ENCODE results near the gene ODF4.
A peak's percentile ranks its signal among the peaks of the same experiment; 100 is the strongest.

ODF4 gene, protein sequence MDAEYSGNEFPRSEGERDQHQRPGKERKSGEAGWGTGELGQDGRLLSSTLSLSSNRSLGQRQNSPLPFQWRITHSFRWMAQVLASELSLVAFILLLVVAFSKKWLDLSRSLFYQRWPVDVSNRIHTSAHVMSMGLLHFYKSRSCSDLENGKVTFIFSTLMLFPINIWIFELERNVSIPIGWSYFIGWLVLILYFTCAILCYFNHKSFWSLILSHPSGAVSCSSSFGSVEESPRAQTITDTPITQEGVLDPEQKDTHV

DNA sequence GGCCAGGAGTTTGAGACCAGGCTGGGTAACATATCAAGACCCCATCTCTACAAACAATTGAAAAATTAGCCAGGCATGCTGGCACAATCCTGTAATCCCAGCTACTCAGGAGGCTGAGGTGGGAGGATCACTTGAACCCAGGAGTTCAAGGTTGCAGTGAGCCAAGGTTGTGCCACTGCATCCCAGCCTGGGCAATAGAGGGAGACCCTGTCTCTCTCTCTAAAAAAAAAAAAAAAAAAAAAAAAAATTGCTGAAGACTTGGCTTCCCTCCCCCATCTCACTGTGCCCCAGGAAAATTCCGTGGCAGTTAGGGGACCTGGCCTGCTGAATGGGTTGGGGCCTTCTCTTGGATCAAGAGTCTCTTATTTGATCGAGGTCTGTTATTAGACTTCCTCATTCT lies at the start of gene ODF4:
TSS of gene ODF4 (plus strand) at position 301 of the 400 bp plus-strand sequence. CDS start 212 bp downstream, outside the sequence.
- DNase-seq: no peak

DNA sequence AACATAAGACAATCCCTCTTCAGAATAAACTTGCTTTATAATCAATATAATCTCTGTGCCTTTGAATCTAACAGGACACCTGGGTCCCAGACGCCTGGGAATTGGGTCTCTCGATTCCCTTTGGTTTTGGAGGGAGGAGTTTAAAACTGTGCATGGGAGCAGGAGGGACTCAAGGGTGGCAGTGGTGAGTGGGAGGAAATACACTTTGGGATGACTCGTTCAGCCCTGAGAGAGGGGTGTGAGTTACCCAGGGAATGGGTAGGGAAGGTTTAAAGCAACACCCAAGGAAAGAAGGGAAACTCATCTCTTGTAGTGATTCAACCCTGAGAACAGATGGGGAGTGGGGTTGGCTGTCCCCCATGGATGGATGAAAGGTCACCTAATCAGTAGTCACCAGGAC lies 49.6 kb upstream of the ODF4 start:
- no peak for DNase-seq

DNA sequence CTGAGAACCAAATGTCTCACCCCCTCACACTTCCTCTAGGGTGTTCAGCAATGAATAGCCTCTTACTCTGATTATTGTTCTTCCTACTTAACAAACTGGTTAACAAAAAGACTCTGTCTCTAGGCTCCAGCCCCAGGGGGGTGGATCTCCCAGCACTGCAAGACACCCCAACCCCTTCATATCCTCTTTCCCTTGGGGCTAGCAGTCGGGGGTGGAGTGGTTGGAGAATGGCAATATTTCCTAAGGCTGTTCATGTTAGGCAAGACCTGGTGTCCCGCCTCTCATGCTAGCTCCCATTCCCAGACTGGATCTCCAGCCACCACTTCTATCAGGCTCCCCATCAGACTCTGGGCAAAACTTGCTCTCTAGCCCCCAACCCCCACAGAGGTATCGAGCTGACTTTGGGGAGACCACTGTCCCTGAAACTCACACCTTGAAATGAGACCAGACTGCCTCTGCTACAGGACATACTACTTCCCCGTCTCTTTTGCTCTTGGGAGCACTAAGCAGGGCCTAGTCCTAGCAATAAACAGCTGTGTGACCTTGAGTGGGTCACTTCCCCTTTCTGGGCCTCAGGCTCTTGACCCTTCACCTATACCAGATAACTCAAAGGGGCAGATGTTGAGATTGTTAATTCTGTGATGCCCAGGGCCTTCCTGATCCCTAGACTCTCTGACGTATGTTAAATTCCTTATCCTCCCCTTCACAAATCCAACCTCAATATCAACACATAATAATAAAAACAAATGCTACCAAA lies 46.8 kb upstream of the ODF4 start:
- DNase-seq: no peak

DNA sequence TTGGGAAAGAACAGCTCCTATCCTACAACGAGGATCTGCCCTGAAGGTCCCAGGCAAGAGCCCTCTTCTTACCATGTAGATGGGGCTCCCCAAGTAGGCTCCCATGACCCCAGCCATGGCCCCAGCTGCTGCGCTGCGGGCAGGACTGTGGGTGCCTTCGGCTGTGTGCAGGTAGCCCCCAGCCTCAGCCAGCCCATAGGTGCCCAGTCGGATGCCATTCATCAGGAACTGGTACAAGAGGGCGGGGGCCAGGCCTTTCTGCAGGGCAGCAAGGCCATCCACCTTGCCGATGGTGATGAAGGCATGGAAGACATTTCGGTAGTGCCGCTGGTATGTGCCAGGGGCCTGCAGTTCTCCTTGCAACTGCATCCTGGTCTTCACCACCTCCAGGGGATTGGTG lies 45.3 kb upstream of the ODF4 start:
- no peak for DNase-seq

DNA sequence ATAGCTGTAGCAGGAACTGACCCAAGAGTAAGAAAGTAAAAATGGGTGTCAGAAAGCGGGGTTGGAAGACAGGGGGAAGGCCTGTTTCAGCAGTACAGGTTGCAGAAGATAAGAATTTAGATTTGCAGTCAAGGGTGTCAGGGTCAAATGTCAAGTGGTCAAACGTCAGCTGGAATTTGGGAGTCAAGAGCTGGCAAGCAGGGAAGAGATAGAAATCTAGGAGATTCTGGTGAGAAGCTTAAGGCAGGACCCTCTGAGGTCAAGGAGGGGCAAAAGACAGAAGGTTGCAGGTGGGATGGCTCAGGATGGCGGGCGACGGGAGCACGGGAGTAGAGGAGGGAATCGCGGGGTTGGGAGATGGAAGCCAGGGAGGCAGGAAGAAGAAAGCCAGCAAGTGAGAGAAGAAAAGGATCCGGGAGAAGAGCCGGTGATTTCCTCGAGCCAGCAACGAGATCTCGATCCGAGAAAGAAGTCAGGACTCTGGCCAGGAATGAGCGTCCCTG lies 44.8 kb upstream of the ODF4 start:
- no peak for DNase-seq

DNA sequence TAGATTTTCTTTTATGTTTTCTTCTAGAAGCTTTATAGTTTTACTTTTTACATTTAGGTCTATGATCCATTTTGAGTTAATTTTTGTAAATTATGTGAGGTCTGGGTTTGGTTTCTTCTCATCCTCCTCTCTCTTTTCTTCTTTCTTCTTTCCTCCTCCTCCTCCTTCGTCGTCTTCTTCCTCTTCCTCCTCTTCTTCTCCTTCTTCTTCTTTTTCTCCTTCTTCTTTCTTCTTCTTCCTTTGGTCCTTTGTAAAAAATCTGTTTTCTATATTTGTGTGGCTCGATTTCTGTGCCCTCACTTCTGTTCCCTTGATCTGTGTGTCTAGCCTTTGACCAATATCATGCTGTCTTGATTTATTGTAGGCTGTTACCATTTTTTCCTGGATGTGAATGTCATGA lies 39.4 kb upstream of the ODF4 start:
- no peak for DNase-seq

DNA sequence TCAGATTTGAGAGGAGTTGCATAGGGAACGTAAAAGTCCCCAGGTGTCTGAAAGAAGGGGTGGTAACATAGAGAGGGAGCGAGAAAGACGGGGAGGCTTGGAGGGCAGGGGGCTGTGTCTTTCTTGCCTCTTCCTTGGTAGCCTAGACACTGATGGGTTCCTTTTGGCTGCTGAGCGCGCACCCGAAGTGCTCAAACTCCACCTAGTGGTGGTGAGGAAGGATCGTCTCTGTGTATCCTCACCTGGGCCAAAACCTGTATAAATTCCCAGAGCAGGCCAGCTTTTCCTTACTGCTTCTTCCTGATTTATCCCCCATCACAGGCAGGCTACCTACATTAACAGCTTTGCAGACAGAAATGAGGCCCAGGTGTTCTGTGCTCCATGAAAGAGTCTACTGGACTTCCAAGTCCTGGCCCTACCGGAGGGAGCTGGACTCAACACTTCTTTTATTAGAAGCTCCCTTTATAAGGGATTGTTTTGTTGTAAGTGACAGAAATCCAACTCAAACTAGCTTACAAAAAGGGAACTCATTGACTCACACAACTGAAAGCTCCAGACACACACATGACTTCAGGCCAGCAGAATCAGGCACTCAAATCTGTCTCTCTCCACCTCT lies 38.9 kb upstream of the ODF4 start:
- DNase-seq: peak; percentile 82 to 83

DNA sequence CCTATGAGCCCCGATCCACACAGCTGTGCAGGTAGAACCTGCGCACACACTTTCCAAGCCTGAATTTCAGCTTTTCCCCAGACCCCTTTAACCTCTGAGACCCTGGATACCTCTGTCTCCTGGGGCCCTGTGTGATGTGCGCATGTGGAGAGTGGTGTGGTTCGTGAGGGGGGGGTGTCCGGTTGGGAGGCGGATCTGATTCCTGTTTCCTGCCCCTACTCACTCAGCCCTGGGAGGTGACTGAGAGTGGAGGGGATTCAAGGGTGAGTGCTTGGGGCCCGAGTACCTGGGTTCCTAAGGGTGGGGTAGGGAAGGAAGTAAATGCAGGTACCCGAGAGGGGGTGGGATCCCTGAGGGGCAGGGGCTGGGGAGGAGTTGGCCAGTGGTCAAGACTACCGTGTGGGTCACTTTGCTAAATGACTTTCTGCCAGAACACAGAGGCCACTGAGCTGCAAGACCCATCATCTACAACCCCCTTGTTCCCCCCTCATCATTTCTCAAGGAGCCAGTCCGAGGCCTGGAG lies 29.0 kb upstream of the ODF4 start:
- DNase-seq: no peak

DNA sequence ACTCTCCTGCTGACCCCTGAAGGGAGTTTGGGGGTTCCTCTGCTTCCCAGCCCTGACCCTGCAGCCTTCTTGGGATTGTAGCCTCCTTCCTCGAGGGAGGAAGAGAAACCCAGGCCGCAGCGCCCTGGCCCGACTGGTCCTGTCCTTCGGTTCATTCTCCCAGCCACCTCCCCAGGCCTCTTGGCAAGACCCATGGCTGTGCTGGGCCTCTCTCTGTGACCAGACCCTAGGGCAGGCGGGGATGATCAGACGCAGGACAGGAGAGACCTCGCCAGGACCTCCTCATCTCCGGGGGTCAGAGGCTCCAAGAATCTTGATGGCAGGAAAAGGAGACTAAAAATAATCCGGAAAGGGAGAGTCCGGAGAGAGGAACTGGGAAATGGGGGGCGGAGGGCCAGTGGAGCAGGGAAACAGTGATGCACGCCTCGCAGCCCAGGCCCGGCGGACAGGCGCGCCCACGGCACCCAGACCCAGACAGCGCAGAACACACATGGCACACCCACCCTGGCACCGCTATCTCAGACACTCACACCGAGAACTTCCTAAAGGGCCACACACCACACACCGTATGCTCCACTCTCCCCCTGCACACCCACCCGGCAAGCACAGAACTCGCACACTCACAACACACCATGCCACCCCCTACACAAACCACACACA lies 28.4 kb upstream of the ODF4 start:
- DNase-seq: no peak

DNA sequence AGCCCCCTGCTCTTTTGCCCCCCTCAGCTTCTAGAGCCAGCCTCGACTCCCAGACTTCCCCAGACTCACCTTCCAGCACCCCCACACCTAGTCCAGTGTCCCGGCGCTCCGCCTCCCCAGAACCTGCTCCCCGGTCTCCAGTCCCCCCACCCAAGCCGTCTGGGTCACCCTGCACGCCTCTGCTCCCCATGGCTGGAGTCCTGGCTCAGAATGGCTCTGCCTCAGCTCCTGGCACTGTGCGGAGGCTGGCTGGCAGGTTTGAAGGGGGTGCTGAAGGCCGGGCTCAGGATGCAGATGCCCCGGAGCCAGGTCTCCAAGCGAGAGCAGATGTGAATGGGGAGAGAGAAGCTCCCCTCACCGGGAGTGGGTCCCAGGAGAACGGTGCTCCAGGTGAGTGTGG lies 27.4 kb upstream of the ODF4 start:
- no peak for DNase-seq

DNA sequence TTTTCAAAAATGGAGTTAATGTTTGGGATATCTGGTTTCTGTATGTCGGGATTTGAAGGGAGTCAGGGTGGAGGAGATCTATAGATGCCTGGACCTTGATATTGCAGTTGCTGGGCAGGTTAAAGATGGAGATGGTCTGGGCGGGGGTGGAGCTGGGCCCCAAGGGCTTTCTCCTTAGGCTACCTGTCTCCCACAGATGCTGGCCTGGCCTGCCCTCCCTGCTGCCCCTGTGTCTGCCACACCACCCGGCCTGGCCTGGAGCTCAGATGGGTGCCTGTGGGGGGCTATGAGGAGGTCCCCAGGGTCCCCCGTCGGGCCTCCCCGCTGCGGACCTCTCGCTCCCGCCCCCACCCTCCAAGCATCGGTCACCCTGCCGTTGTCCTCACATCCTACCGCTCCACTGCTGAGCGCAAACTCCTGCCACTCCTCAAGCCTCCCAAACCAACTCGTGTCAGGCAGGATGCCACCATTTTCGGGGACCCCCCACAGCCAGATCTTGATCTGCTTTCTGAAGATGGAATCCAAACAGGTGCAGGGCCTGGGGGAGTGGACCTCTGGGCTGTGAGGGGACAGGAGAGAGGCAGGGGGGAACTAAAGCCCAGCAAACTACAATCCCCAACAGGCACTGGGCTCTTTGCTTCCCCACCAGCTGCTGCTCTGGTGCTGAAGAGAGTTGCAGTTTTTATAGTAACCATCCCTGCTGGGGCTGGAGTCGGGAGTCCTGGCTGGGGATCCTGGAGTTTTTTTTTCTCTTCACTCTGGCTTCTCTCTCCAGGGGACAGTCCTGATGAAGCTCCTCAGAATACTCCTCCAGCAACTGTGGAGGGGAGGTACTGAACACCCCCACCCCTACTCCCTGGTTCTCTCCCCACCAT lies 26.7 kb upstream of the ODF4 start:
- DNase-seq: no peak

DNA sequence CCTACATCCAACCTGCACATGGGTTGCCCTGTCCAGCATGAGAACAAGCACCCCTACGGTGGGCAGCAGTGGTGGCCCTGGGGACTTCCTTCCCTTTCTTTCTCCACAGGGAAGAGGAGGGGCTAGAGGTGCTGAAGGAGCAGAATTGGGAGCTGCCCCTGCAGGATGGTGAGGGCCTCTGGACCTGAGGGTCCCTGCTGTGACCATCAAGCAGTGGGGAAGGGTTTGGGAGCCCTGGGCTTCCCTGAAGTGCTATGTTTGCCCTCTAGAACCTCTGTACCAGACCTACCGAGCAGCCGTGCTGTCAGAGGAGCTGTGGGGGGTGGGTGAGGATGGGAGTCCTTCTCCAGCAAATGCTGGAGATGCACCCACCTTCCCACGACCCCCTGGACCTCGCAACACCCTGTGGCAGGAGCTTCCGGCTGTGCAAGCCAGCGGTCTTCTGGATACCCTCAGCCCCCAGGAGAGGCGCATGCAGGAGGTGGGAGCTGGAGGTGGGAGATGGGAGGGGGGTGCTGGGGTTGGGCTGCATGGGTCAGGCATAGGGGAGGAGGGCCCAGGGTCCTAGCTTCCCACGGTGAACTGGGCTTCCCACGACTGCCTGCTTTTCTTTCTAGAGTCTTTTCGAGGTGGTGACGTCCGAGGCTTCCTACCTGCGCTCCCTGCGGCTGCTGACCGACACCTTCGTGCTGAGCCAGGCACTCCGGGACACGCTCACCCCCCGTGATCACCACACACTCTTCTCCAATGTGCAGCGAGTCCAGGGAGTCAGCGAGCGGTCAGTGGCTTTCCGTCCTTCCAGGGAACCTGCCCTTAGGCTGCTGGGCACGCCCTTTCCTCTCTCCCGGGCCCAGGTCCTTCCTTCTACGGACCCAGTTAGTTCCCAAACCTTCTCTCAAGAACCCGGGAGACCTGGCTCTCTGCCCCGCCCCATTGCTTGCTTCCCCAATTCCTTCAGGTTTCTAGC lies 24.6 kb upstream of the ODF4 start:
- DNase-seq: no peak

DNA sequence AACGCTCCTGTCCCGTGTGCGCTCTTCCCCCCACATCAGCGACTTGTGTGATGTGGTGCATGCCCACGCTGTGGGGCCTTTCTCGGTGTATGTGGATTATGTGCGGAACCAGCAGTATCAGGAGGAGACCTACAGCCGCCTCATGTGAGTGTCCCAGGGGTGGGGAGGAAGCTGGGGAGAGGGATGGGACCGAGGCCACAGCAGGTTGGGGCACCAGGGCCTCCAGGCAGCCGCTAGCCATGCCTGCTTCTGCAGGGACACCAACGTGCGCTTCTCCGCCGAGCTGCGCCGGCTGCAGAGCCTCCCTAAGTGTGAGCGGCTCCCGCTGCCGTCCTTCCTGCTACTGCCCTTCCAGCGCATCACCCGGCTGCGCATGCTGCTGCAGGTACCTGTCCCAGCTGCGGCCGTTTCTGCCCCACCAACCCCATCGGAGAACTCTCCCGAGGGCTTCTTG lies 23.8 kb upstream of the ODF4 start:
- no peak for DNase-seq

DNA sequence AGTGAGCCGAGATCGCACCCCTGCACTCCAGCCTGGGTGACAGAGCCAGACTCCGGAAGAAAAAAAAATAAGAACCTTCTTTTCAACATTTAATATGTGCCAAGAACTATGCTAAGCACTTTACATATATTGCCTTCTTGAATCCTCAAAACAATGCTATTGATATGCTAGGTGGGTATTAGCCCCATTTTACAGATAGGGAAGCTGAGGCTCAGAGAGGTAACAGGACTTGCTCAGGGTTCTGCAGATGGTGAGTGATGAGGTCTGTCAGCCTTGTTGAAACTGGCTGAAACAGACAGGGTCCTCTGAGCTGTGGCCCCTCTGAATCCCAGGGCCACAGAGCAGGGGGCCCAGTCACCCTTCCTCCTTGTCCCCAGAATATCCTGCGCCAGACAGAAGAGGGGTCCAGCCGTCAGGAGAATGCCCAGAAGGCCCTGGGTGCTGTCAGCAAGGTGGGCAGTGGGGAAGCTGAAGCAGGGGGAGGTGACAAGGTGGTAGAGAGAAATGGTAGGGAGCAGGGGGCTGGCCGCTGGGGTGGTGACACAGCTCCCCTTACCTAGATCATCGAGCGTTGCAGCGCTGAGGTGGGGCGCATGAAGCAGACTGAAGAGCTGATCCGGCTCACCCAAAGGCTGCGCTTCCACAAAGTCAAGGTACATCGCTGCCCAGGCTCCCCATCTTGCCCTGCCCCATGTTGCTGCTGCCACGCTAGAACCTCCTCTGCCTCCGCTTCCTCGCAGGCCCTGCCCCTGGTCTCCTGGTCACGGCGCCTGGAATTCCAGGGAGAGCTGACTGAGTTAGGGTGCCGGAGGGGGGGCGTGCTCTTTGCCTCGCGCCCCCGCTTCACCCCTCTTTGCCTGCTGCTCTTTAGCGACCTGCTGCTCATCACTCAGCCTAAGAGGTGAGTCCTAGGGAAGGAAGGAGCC lies 21.4 kb upstream of the ODF4 start:
- no peak for DNase-seq

DNA sequence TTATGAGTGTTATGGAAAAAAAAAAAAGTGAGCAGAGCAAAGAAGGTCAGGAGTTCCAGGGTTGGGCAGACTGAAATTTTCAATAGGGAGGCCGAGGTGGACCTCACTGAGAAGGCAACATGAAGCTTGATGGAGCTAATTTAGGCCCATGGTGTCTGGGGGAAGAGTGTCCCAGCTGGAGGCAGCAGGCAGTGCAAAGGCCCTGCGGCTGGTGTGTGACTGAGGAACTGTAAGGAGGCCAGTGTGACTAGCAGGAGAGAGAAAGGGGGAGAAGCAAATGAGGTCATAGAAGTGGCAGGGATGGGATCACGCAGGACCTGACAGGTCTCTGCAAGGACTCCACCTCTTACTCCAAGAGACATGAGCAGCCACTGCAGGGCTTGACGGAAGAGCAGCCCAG lies 19.4 kb upstream of the ODF4 start:
- DNase-seq: no peak

DNA sequence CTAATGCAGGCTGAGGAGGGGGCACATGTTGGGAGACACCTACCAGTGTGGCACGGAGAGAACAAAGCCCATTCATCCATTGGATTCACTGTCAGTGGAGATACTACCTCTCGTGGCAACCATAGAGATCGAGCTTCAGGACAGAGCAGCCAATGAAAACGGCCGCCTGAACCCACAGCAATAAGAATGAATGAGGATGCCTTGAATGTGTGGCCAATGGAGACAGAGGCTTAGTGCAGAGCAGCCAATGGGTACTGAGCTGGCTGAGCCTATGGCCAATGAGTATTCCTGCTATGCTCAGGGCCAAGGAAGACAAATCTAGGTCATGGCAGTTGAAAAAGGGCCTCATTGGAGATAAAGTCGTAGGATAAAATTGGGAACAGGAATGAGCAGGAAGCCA lies 18.6 kb upstream of the ODF4 start:
- DNase-seq: no peak

DNA sequence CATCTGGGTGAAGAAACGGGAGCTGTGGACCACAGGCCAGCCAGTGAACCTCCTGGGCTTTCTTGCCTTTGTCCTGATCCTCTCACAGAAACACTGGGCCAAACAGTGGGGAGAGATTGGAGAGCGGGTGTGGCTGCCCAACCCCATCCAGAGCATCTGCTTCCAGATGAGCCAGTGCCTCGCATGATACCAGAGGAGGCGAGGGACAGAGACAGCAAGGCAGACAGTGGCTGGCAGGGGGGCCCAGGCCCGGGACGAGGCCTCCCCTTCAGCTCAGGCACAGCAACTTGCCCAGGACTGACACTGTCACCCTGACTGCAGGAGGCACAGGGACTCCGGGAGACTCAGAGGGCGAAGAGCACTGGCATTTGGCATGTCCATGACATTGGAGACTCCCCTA lies 17.6 kb upstream of the ODF4 start:
- no peak for DNase-seq

DNA sequence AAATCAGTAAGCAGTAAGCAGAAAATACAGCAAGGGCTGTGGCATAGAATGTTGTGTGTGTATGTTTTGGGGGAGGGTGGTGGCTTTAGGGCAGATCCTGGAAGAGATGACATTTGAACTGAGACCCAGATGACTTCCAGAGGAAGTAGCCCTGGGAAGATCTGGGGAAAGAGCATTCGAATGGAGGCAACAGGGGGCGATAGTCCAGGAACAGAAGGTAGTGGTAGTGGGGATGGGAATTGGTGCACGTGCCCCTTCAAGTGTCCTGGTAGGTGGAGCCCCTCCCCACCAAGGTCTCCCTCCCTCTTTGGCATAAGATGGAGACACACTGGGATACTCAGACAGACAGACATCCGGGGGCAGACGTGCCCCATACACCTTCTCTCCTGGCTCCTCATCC lies 15.5 kb upstream of the ODF4 start:
- no peak for DNase-seq

DNA sequence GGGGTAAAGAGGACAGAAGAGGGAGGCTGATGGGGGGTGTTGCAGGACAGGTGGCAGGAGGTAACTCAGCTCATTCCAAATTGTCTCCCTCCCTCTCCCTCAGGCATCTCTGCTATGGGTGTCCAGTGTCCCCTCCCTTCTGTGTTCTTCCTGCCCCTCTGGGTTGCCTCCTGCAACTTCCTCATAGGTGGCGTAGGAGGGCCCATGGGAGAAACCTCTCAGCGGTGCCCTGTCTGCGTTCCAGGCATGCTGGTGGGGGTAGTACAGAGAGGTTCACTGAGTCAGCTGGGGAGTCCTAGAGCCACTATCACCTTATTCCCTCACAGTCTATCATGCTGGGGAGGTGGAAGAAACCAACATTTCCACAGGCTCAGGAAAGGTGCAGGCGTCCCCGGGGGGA lies 14.7 kb upstream of the ODF4 start:
- DNase-seq: no peak
